Lung (tissue), 12 donors: Measurements from ENCODE around the gene RASEF. TPM values are rescaled to one million over a fixed set of nuclear protein-coding genes. Genes with fewer than 3 reads are reported as not detected.

ENCODE experiments used
- ATAC-seq: fragments of 200-7000 bp; cut with Tn5 transposase; one replicate; pipeline ENCODE4 v1.9.1; 2020; ENCODE audit warnings: moderate number of reproducible peaks; ENCODE audit not compliant: insufficient read depth, low FRiP score
- DNase-seq, 3 donors: peaks; one replicate each; pipeline ENCODE4 v3.0.0-alpha.2; 2013 to 2017
- H3K27ac ChIP-seq, 2 donors: one replicate each; pipeline ENCODE4 v1.5.1; 2013; ENCODE audit warnings: mild to moderate bottlenecking in 2 of 2, moderate library complexity in 2 of 2, control low read depth in 1 of 2, inconsistent platforms in 1 of 2, low read depth in 1 of 2, low read length in 1 of 2
- H3K27me3 ChIP-seq, 3 donors: one replicate each; pipeline ENCODE4 v1.5.1; 2013; ENCODE audit warnings: low read length in 2 of 3; ENCODE audit not compliant: control insufficient read depth in 3 of 3, insufficient read depth in 3 of 3
- H3K36me3 ChIP-seq, 4 donors: one replicate each; pipeline ENCODE4 v1.5.1; 2013; ENCODE audit warnings: low read length in 4 of 4, mild to moderate bottlenecking in 1 of 4, moderate library complexity in 1 of 4; ENCODE audit not compliant: control insufficient read depth in 4 of 4, insufficient read depth in 4 of 4
- H3K4me1 ChIP-seq, 5 donors: one replicate each; pipeline ENCODE4 v1.5.1; 2013; ENCODE audit warnings: low read length in 5 of 5, mild to moderate bottlenecking in 2 of 5, moderate library complexity in 1 of 5; ENCODE audit not compliant: control insufficient read depth in 5 of 5, insufficient read depth in 5 of 5
- H3K4me3 ChIP-seq: one replicate; pipeline ENCODE4 v1.5.1; 2013; ENCODE audit warnings: mild to moderate bottlenecking, control low read depth, moderate library complexity
- H3K9ac ChIP-seq, 2 donors: one replicate each; pipeline ENCODE4 v1.5.1; 2013; ENCODE audit warnings: low read length in 2 of 2, control low read depth in 1 of 2; ENCODE audit not compliant: insufficient read depth in 1 of 2
- H3K9me3 ChIP-seq, 4 donors: one replicate each; pipeline ENCODE4 v1.5.1; 2013; ENCODE audit warnings: low read length in 3 of 4, mild to moderate bottlenecking in 1 of 4, moderate library complexity in 1 of 4; ENCODE audit not compliant: control insufficient read depth in 4 of 4, insufficient read depth in 3 of 4
- CTCF ChIP-seq: IDR thresholded peaks from 2 replicates; pipeline ENCODE4 v1.5.1; 2012; ENCODE audit warnings: mild to moderate bottlenecking; ENCODE audit errors: control extremely low read depth, extremely low read depth
- WGBS, 2 donors: extraction: QIAGEN DNeasy Blood & Tissue Kit; methylation state at CpG; one replicate each; pipeline ENCODE4 v1.1.7; 2013; 5-methylcytosine and 5-hydroxymethylcytosine counted together
- polyA plus RNA-seq, 2 donors: library from polyadenylated mRNA; stranded (reverse); fragments of 200-250 nt; gene quantifications; one replicate each; pipeline ENCODE4 v1.2.1, GENCODE V29; 2013
- total RNA-seq, 2 donors: library from RNA; depleted of rRNA in 1 of 2; stranded (reverse); fragments of >200 nt in 1 of 2; gene quantifications; one replicate each; pipeline ENCODE4 v1.2.1, GENCODE V29; 2014 to 2021
- donor health status: control.
- donor health status: control.
- donor health status: Bipolar disorder and iron deficiency.
- donor health status: healthy.
- donor health status: DM: yes; HTN: yes; CAD: no.

The RASEF gene
- total and polyA plus RNA-seq, 4 donors = 5.2 to 23.6 (median 9.4) TPM

GRCh38 chr9:83071626-83072025 is 8.7 kb upstream of the RASEF start:
- DNase-seq (no peak), ATAC-seq (no peak)
- WGBS, 2 donors = 76 to 85% methylated on average over 2 of the region's 2 CpGs
- no peaks in the 10 kb centered on the region for H3K36me3 ChIP-seq
- no peak overlapping the region for H3K9ac ChIP-seq
- peaks cover 0 to 3% (median 0%) of the 10 kb centered on the region in 5 donors for H3K4me1 ChIP-seq
- no peak overlapping the region for H3K27ac ChIP-seq
- H3K27me3 ChIP-seq = peaks cover 0 to 2% (median 0%) of the 10 kb centered on the region in 3 donors
- TF ChIP-seq CTCF = no peak
- no peak overlapping the region for H3K4me3 ChIP-seq
- H3K9me3 ChIP-seq = peaks cover 0 to 2% (median 0%) of the 10 kb centered on the region in 4 donors

- no peak for ATAC-seq
- no peak for DNase-seq
- H3K9me3 ChIP-seq = peaks cover 0 to 3% (median 1%) of the 10 kb centered on the region in 4 donors
- H3K27me3 ChIP-seq = peaks cover 0 to 9% (median 0%) of the 10 kb centered on the region in 3 donors
- peaks cover 0 to 3% (median 0%) of the 10 kb centered on the region in 5 donors for H3K4me1 ChIP-seq
- no peak for TF ChIP-seq CTCF
- H3K27ac ChIP-seq = no peak overlapping the region
- H3K36me3 ChIP-seq = no peaks in the 10 kb centered on the region
- no peak overlapping the region for H3K9ac ChIP-seq
- no peak overlapping the region for H3K4me3 ChIP-seq
Observed at GRCh38 chr9:83070261-83070660, 7.3 kb upstream of the RASEF start.

- H3K36me3 ChIP-seq = no peaks in the 10 kb centered on the region
- 41 to 49% methylated on average over 1 of the region's 1 CpG for WGBS, 2 donors
- H3K9me3 ChIP-seq = peaks cover 0 to 6% (median 2%) of the 10 kb centered on the region in 4 donors
- DNase-seq (no peak), ATAC-seq (no peak)
- no peak overlapping the region for H3K27ac ChIP-seq
- no peak overlapping the region for H3K4me3 ChIP-seq
- no peak overlapping the region for H3K9ac ChIP-seq
- no peak for TF ChIP-seq CTCF
- peaks cover 0 to 3% (median 0%) of the 10 kb centered on the region in 5 donors for H3K4me1 ChIP-seq
- H3K27me3 ChIP-seq = peaks cover 0 to 9% (median 0%) of the 10 kb centered on the region in 3 donors
Observed at GRCh38 chr9:83069651-83070050, 6.7 kb upstream of the RASEF start.

- no peak for ATAC-seq
- no peak for TF ChIP-seq CTCF
- 75 to 94% methylated on average over 1 of the region's 1 CpG for WGBS, 2 donors
Observed at GRCh38 chr9:83068414-83068813, 5.5 kb upstream of the RASEF start.

More at GRCh38 chr9:83068414-83068813, 5.5 kb upstream of the RASEF start:
- no peaks in the 10 kb centered on the region for H3K36me3 ChIP-seq
- peaks cover 0 to 5% (median 0%) of the 10 kb centered on the region in 5 donors for H3K4me1 ChIP-seq
- H3K27me3 ChIP-seq = peaks cover 0 to 16% (median 4%) of the 10 kb centered on the region in 3 donors
- DNase-seq = no peak
- no peak overlapping the region for H3K9ac ChIP-seq
- no peak overlapping the region for H3K27ac ChIP-seq
- peaks cover 0 to 6% (median 2%) of the 10 kb centered on the region in 4 donors for H3K9me3 ChIP-seq
- H3K4me3 ChIP-seq = no peak overlapping the region
